SK-N-MC (cell line): Measurements from ENCODE around the gene NABP1.

Experiments
- EZH2 ChIP-seq: fragments of 200-600 bp; sonication (generic); IDR thresholded peaks from one replicate; pipeline ENCODE4 v1.6.1; 2017; ENCODE audit warnings: antibody characterized with exemption
- POLR2AphosphoS5 ChIP-seq: IDR thresholded peaks from 2 replicates; pipeline ENCODE4 v1.6.1; 2012; ENCODE audit warnings: mild to moderate bottlenecking, low read depth, low read length, borderline replicate concordance

- TF ChIP-seq EZH2 (no peak), POLR2AphosphoS5 (no peak)
Observed at GRCh38 chr2:191686729-191687128, 8.8 kb downstream of the NABP1 start.
